ENCODE data around the gene EFNB2. TPM values are rescaled to one million over a fixed set of nuclear protein-coding genes. Genes with fewer than 3 reads are reported as not detected.
A peak's percentile ranks its signal among the peaks of the same experiment; 100 is the strongest.

EFNB2 gene
- total RNA-seq, 2 donors from 2014 or later = 27.2 to 45.2 TPM

DNA sequence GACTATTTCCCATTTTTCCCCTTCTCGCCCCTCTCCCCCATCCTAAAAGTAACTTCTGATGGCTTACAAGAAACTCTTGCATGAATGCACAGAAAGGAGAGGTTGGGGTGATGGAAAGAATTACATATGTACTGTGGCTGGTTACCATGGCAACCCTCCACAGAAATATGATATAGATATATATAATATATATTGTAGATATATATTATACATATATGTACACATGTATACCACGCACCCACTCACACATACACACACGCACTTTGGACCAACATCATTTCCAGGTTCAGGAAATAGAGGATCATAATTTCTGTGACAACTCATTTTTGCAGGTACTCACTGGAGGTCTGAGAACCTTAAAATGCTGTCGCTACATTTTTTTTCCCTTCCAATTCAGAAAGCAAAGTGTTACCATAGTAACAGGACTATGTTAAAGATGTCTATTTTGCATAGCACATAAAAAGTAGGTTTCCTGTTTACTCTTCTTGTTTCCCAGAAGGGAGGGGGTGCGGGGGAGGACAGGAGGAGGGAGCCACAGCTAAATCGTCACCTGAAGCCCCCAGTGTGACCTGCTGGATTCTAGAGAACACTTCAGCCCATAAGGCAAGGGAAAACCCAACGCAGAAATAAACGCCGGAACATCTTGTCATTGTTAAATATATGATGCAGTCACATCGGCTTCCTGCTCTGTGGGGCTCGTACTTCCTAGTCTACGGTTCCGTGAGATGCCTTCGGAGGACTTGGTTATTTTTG, 44.7 kb downstream of the EFNB2 start:
- TF ChIP-seq, protein P1, sequence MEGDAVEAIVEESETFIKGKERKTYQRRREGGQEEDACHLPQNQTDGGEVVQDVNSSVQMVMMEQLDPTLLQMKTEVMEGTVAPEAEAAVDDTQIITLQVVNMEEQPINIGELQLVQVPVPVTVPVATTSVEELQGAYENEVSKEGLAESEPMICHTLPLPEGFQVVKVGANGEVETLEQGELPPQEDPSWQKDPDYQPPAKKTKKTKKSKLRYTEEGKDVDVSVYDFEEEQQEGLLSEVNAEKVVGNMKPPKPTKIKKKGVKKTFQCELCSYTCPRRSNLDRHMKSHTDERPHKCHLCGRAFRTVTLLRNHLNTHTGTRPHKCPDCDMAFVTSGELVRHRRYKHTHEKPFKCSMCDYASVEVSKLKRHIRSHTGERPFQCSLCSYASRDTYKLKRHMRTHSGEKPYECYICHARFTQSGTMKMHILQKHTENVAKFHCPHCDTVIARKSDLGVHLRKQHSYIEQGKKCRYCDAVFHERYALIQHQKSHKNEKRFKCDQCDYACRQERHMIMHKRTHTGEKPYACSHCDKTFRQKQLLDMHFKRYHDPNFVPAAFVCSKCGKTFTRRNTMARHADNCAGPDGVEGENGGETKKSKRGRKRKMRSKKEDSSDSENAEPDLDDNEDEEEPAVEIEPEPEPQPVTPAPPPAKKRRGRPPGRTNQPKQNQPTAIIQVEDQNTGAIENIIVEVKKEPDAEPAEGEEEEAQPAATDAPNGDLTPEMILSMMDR (IDR thresholded peaks at IDR 0.05) = no peak
- peak overlapping the region in 1 of 2 donors; percentile 46 for H3K27ac ChIP-seq
- ATAC-seq (ENCODE audit: insufficient number of reproducible peaks, low FRiP score, low read depth) = no peak
- no peaks in the 10 kb centered on the region for H3K9me3 ChIP-seq
- H3K4me3 ChIP-seq = peak overlapping the region; percentile 61
- no peaks in the 10 kb centered on the region for H3K27me3 ChIP-seq (replicated peaks; ENCODE audit: insufficient read depth)
- no peak for DNase-seq (ENCODE audit: low spot score)
- no peaks in the 10 kb centered on the region for H3K36me3 ChIP-seq
- H3K4me1 ChIP-seq (ENCODE audit: control insufficient read depth in 1 of 2, low read depth in 2 of 2) = peaks cover 5 to 57% of the 10 kb centered on the region in 2 donors

- no peaks in the 10 kb centered on the region for H3K9me3 ChIP-seq
- DNase-seq (ENCODE audit: low spot score) (no peak), ATAC-seq (ENCODE audit: insufficient number of reproducible peaks, low FRiP score, low read depth) (no peak)
- no peaks in the 10 kb centered on the region for H3K36me3 ChIP-seq
- H3K4me3 ChIP-seq = no peak overlapping the region
- no peaks in the 10 kb centered on the region for H3K27me3 ChIP-seq (replicated peaks; ENCODE audit: insufficient read depth)
- peaks cover 5 to 61% of the 10 kb centered on the region in 2 donors for H3K4me1 ChIP-seq (ENCODE audit: control insufficient read depth in 1 of 2, low read depth in 2 of 2)
- H3K27ac ChIP-seq = no peak overlapping the region
- TF ChIP-seq, protein P1 (IDR thresholded peaks at IDR 0.05) = no peak
Measured at GRCh38 chr13:106489849-106490568, 45.5 kb downstream of the EFNB2 start.

GRCh38 chr13:106488686-106489085, 46.8 kb downstream of the EFNB2 start:
- DNase-seq (ENCODE audit: low spot score) = no peak
- Histone ChIP-seq H3K4me1 (ENCODE audit: control insufficient read depth in 1 of 2, low read depth in 2 of 2) (peaks cover 7 to 57% of the 10 kb centered on the region in 2 donors), H3K4me3 (no peak overlapping the region), H3K27ac (no peak overlapping the region), H3K9me3 (no peaks in the 10 kb centered on the region), H3K36me3 (no peaks in the 10 kb centered on the region), H3K27me3 (replicated peaks; ENCODE audit: insufficient read depth) (no peaks in the 10 kb centered on the region)
- no peak for ATAC-seq (ENCODE audit: insufficient number of reproducible peaks, low FRiP score, low read depth)
- TF ChIP-seq, protein P1 (IDR thresholded peaks at IDR 0.05) = no peak

- Histone ChIP-seq H3K4me1 (ENCODE audit: control insufficient read depth in 1 of 2, low read depth in 2 of 2) (peaks cover 5 to 55% of the 10 kb centered on the region in 2 donors), H3K4me3 (no peak overlapping the region), H3K27ac (no peak overlapping the region), H3K9me3 (no peaks in the 10 kb centered on the region), H3K27me3 (replicated peaks; ENCODE audit: insufficient read depth) (no peaks in the 10 kb centered on the region), H3K36me3 (no peaks in the 10 kb centered on the region)
- no peak for ATAC-seq (ENCODE audit: insufficient number of reproducible peaks, low FRiP score, low read depth)
- no peak for DNase-seq (ENCODE audit: low spot score)
- TF ChIP-seq, protein P1 (IDR thresholded peaks at IDR 0.05) = no peak
Measured at GRCh38 chr13:106488076-106488475, 47.4 kb downstream of the EFNB2 start.

- H3K36me3 ChIP-seq = no peaks in the 10 kb centered on the region
- no peaks in the 10 kb centered on the region for H3K9me3 ChIP-seq
- ATAC-seq (ENCODE audit: insufficient number of reproducible peaks, low FRiP score, low read depth) (no peak), DNase-seq (ENCODE audit: low spot score) (no peak)
- no peak overlapping the region for H3K4me3 ChIP-seq
- no peaks in the 10 kb centered on the region for H3K27me3 ChIP-seq (replicated peaks; ENCODE audit: insufficient read depth)
- peak overlapping the region in 1 of 2 donors; percentile 92 for H3K27ac ChIP-seq
- H3K4me1 ChIP-seq (ENCODE audit: control insufficient read depth in 1 of 2, low read depth in 2 of 2) = peaks cover 4 to 48% of the 10 kb centered on the region in 2 donors
- TF ChIP-seq, protein P1 (IDR thresholded peaks at IDR 0.05) = no peak
Measured at GRCh38 chr13:106487129-106487528, 48.3 kb downstream of the EFNB2 start.

Measured in thoracic aorta (tissue), 2 donors.